Mesendoderm (in vitro differentiated cells): ENCODE measurements around the gene LRFN4.

Experiments used
- DNase-seq: peaks from one replicate; pipeline ENCODE4 v3.0.0; 2013
- H2AK5ac ChIP-seq: 2 replicates; pipeline ENCODE4 v1.6.1; 2013; ENCODE audit warnings: low read length, inconsistent platforms
- H2BK120ac ChIP-seq: 2 replicates; pipeline ENCODE4 v1.6.1; 2013; ENCODE audit warnings: low read depth, mild to moderate bottlenecking, low read length, moderate library complexity, mixed read lengths
- H2BK15ac ChIP-seq: replicated peaks from 2 replicates; pipeline ENCODE4 v1.6.1; 2013; ENCODE audit warnings: low read depth, mild to moderate bottlenecking, moderate library complexity
- H2BK5ac ChIP-seq: 2 replicates; pipeline ENCODE4 v1.6.1; 2013; ENCODE audit warnings: low read length, inconsistent platforms
- H3K18ac ChIP-seq: 2 replicates; pipeline ENCODE4 v1.6.1; 2013; ENCODE audit warnings: mild to moderate bottlenecking, low read length, mixed read lengths
- H3K23ac ChIP-seq: one replicate; pipeline ENCODE4 v1.6.1; 2013; ENCODE audit warnings: low read length
- H3K27ac ChIP-seq: 2 replicates; pipeline ENCODE4 v1.5.1; 2013; ENCODE audit warnings: low read depth, mild to moderate bottlenecking, inconsistent platforms, low read length, moderate library complexity
- H3K27me3 ChIP-seq: 2 replicates; pipeline ENCODE4 v1.6.1; 2013; ENCODE audit warnings: low read length, control low read depth, mild to moderate bottlenecking, inconsistent platforms; ENCODE audit not compliant: insufficient read depth, poor library complexity
- H3K36me3 ChIP-seq: 2 replicates; pipeline ENCODE4 v1.6.1; 2013; ENCODE audit warnings: low read length, inconsistent platforms; ENCODE audit not compliant: control insufficient read depth, insufficient read depth
- H3K4ac ChIP-seq: one replicate; pipeline ENCODE4 v1.6.1; 2013; ENCODE audit warnings: low read depth, mild to moderate bottlenecking, low read length, moderate library complexity
- H3K4me1 ChIP-seq: 2 replicates; pipeline ENCODE4 v1.6.1; 2013; ENCODE audit warnings: low read depth, low read length, inconsistent platforms; ENCODE audit not compliant: control insufficient read depth
- H3K4me2 ChIP-seq: 2 replicates; pipeline ENCODE4 v1.6.1; 2013; ENCODE audit warnings: low read length
- H3K4me3 ChIP-seq: 2 replicates; pipeline ENCODE4 v1.5.1; 2013; ENCODE audit warnings: mild to moderate bottlenecking, low read length
- H3K56ac ChIP-seq: one replicate; pipeline ENCODE4 v1.6.1; 2013; ENCODE audit warnings: low read length
- H3K79me1 ChIP-seq: 2 replicates; pipeline ENCODE4 v1.6.1; 2013; ENCODE audit warnings: low read length, inconsistent platforms
- H3K79me2 ChIP-seq: 2 replicates; pipeline ENCODE4 v1.6.1; 2013; ENCODE audit warnings: mild to moderate bottlenecking, low read length; ENCODE audit not compliant: control insufficient read depth, insufficient read depth
- H3K9ac ChIP-seq: 2 replicates; pipeline ENCODE4 v1.6.1; 2013; ENCODE audit warnings: low read length, inconsistent platforms
- H4K5ac ChIP-seq: one replicate; pipeline ENCODE4 v1.6.1; 2013; ENCODE audit warnings: low read length
- H4K8ac ChIP-seq: one replicate; pipeline ENCODE4 v1.6.1; 2013; ENCODE audit warnings: low read depth, mild to moderate bottlenecking, control low read depth, low read length, moderate library complexity
- WGBS: extraction: QIAGEN DNeasy Blood & Tissue Kit; methylation state at CpG from one replicate; pipeline ENCODE4 v1.1.7; 2013; ENCODE audit warnings: low lambda C conversion rate, missing lambda C conversion rate; ENCODE audit not compliant: insufficient coverage; ENCODE audit errors: extremely low coverage; 5-methylcytosine and 5-hydroxymethylcytosine counted together

The LRFN4 gene

DNA sequence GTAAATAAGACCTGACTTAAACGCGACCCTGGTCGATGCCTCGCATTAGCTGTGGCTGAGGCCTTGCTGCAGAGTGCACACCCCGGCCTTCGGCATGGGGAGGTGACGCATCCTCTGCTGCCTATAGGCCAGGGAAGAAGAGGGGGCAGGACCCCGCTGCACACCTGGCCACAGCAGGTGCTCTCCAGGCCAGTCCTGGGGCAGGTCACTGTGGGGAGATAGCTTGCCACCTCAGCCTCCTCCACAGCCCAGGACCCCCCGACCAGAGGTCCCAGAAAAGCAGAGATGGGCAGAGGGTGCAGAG, 12.7 kb downstream of the LRFN4 start:
- no peak overlapping the region for H3K56ac ChIP-seq
- no peaks in the 10 kb centered on the region for H3K79me2 ChIP-seq

DNA sequence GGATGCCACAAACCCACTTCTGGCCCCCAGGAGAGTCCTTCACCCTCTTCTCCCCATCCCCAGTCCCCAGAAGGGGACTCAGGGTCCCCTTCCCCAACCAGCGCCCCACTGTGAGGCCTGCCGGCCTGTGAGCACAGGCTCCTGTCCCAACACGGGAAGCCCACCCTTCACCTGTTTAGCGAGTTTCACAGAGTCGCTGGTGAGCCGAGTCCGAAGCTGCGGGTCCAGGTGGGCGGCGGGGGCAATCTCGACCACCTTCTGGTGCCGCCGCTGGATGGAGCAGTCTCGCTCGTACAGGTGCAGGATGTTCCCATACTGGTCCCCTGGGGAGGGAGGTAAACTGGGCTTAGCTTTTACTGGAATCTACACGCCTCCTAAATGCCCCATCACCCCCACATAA, 13.3 kb downstream of the LRFN4 start:
- H3K27me3 ChIP-seq: no peaks in the 10 kb centered on the region
- H2AK5ac ChIP-seq: no peak overlapping the region
- H3K18ac ChIP-seq: no peak overlapping the region
- H3K4me2 ChIP-seq: no peak overlapping the region
- H4K8ac ChIP-seq: no peak overlapping the region
- DNase-seq: no peak
- no peak overlapping the region for H3K9ac ChIP-seq
- WGBS: no CpG with 5 or more reads among the region's 16 CpGs
- H2BK120ac ChIP-seq: no peak overlapping the region
- H3K56ac ChIP-seq: no peak overlapping the region
- no peaks in the 10 kb centered on the region for H3K79me2 ChIP-seq
- no peak overlapping the region for H3K4me3 ChIP-seq
- no peaks in the 10 kb centered on the region for H3K4me1 ChIP-seq
- no peak overlapping the region for H3K4ac ChIP-seq
- H2BK5ac ChIP-seq: no peak overlapping the region
- no peak overlapping the region for H3K23ac ChIP-seq
- H3K27ac ChIP-seq: no peak overlapping the region
- H3K36me3 ChIP-seq: no peaks in the 10 kb centered on the region
- no peak overlapping the region for H4K5ac ChIP-seq
- no peaks in the 10 kb centered on the region for H3K79me1 ChIP-seq
- H2BK15ac ChIP-seq: no peak overlapping the region

More for the DNA sequence above, 12.7 kb downstream of the LRFN4 start:
- no peaks in the 10 kb centered on the region for H3K27me3 ChIP-seq
- no peak overlapping the region for H2BK15ac ChIP-seq
- no CpG with 5 or more reads among the region's 9 CpGs for WGBS
- no peak overlapping the region for H4K8ac ChIP-seq
- H2AK5ac ChIP-seq: no peak overlapping the region
- H3K36me3 ChIP-seq: no peaks in the 10 kb centered on the region
- H2BK5ac ChIP-seq: no peak overlapping the region
- H3K9ac ChIP-seq: no peak overlapping the region
- no peaks in the 10 kb centered on the region for H3K4me1 ChIP-seq
- no peak overlapping the region for H4K5ac ChIP-seq
- H3K4ac ChIP-seq: no peak overlapping the region
- no peak overlapping the region for H3K23ac ChIP-seq
- H3K79me1 ChIP-seq: no peaks in the 10 kb centered on the region
- H3K4me3 ChIP-seq: no peak overlapping the region
- H3K4me2 ChIP-seq: no peak overlapping the region
- H3K18ac ChIP-seq: no peak overlapping the region
- no peak for DNase-seq
- no peak overlapping the region for H3K27ac ChIP-seq
- no peak overlapping the region for H2BK120ac ChIP-seq

DNA sequence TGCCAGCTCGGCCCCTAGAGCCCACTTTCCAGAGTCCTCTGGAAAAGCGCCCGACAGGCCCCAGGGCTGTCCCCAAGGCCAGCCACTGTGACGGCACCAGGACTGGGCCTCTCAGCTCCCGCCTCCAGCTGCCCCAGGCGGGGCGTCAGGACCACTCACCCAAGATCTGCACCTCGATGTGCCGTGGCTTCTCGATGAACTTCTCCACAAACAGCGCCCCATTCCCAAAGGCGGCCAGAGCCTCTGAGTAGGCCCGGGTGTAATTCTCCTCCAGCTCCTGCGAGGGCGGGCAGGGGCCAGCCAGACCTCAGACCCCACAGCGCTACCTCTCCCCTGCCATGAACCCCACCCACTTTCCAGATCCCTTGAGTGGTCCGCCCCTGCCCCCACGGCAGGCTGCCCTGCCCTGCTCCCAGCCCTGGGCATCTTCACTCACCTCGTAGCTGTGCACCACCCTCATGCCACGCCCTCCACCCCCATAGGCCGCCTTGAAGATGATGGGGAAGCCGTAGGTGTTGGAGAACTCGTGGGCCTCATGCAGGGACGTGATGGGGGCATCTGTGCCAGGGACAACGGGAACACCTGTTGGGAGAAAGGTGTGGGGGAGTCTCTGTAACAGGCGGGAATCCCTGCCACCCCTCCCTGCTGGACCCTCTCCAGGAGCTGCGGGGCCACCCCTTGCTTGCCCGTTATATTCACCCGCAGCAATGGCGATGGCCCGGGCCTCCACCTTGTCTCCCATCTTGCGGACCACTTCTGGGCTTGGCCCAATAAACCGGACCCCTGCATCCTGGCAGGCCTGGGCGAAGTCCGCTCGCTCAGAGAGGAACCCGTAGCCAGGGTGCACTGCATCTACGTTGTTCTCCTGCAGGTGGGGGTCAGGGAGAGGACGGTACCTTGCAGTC, 14.0 kb downstream of the LRFN4 start:
- Histone ChIP-seq H4K5ac (no peak overlapping the region), H3K4me1 (no peaks in the 10 kb centered on the region), H3K27me3 (no peaks in the 10 kb centered on the region), H3K23ac (no peak overlapping the region), H3K79me2 (no peaks in the 10 kb centered on the region), H3K56ac (no peak overlapping the region), H4K8ac (no peak overlapping the region), H3K4me3 (no peak overlapping the region), H3K4ac (no peak overlapping the region), H3K27ac (no peak overlapping the region), H2BK15ac (no peak overlapping the region), H3K4me2 (no peak overlapping the region), H3K18ac (no peak overlapping the region), H2AK5ac (no peak overlapping the region), H3K9ac (no peak overlapping the region), H2BK120ac (no peak overlapping the region), H3K36me3 (no peaks in the 10 kb centered on the region), H2BK5ac (no peak overlapping the region), H3K79me1 (no peaks in the 10 kb centered on the region)
- no CpG with 5 or more reads among the region's 39 CpGs for WGBS
- no peak for DNase-seq

DNA sequence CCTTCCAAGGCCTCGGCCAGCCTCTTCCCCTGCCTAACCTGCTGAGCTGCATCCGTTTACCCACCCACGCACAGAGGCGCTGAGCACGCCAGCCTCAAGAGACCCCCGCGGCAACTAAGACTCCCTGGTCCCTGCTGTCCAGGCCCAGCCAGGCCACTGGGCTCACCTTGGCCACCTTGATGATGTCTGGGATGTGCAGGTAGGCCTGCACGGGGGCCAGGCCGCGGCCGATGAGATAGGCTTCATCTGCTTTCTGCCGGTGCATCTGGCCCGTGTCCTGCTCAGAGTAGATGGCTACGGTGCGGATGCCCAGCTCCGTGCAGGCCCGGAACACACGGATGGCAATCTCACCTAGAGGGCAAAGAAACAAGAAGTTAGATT, 14.6 kb downstream of the LRFN4 start:
- Histone ChIP-seq H3K36me3 (no peaks in the 10 kb centered on the region), H3K18ac (no peak overlapping the region), H4K8ac (no peak overlapping the region), H3K4ac (no peak overlapping the region), H3K4me1 (no peaks in the 10 kb centered on the region), H4K5ac (no peak overlapping the region), H3K79me2 (no peaks in the 10 kb centered on the region), H3K56ac (no peak overlapping the region), H3K79me1 (no peaks in the 10 kb centered on the region), H2AK5ac (no peak overlapping the region), H2BK15ac (no peak overlapping the region), H3K27ac (no peak overlapping the region), H3K4me2 (no peak overlapping the region), H2BK5ac (no peak overlapping the region), H3K4me3 (no peak overlapping the region), H3K23ac (no peak overlapping the region), H3K27me3 (no peaks in the 10 kb centered on the region), H2BK120ac (no peak overlapping the region), H3K9ac (no peak overlapping the region)
- DNase-seq: no peak
- no CpG with 5 or more reads among the region's 18 CpGs for WGBS

DNA sequence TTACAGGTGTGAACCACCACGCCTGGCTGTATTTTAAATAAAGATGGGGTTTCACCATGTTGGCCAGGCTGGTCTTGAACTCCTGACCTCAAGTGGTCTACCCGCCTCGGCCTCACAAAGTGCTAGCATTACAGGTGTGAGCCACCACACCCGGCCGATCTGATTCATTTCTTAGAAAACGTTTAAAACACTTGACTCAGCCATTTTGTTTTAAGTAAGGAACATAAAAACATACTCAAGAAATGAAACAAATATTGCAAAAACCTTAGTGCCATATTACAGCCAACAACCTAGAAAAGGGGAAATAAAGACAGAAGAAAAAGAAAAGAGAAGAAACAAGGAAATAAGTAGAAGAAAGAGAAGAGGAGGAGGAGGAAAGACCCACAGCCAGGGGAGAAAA, 17.4 kb downstream of the LRFN4 start:
- no CpG with 5 or more reads among the region's 6 CpGs for WGBS
- Histone ChIP-seq H3K27me3 (no peaks in the 10 kb centered on the region), H3K27ac (no peak overlapping the region), H2BK5ac (no peak overlapping the region), H2AK5ac (no peak overlapping the region), H2BK120ac (no peak overlapping the region), H3K4me1 (no peaks in the 10 kb centered on the region), H3K4me3 (no peak overlapping the region), H3K4me2 (no peak overlapping the region), H3K79me1 (no peaks in the 10 kb centered on the region), H3K9ac (no peak overlapping the region), H2BK15ac (no peak overlapping the region), H3K36me3 (no peaks in the 10 kb centered on the region), H3K79me2 (no peaks in the 10 kb centered on the region), H3K4ac (no peak overlapping the region), H3K56ac (no peak overlapping the region), H3K23ac (no peak overlapping the region), H3K18ac (no peak overlapping the region), H4K5ac (no peak overlapping the region), H4K8ac (no peak overlapping the region)
- DNase-seq: no peak

DNA sequence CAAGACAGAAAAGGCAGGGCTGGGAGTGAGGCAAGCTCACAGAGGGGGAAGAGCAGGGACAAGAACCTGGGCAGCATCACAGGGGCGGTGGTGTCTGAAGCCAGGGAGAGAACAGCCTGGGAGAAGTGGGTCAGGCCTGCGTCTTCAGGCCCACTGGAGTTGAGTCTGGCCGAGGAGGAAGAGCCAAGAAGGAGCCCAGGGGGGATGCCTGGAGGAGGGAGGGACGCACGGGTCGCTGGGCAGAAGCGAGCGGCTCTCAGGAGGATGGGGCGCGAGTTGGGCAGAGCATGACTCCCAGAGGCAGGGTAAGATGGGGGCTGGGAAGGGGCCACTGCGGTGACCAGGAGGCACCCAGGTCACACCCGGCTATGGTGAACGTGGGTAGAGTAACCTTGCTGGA, 18.5 kb downstream of the LRFN4 start:
- Histone ChIP-seq H2AK5ac (no peak overlapping the region), H2BK15ac (no peak overlapping the region), H3K18ac (no peak overlapping the region), H4K8ac (no peak overlapping the region), H3K4ac (no peak overlapping the region), H2BK120ac (no peak overlapping the region), H3K79me1 (no peaks in the 10 kb centered on the region), H3K9ac (no peak overlapping the region), H3K36me3 (no peaks in the 10 kb centered on the region), H2BK5ac (no peak overlapping the region), H3K23ac (no peak overlapping the region), H4K5ac (no peak overlapping the region), H3K27ac (no peak overlapping the region), H3K56ac (no peak overlapping the region), H3K4me2 (no peak overlapping the region), H3K27me3 (no peaks in the 10 kb centered on the region), H3K4me1 (no peaks in the 10 kb centered on the region), H3K4me3 (no peak overlapping the region), H3K79me2 (no peaks in the 10 kb centered on the region)
- WGBS: no CpG with 5 or more reads among the region's 13 CpGs
- no peak for DNase-seq
